Measurements from ENCODE around the gene ILF2. TPM values are rescaled to one million over a fixed set of nuclear protein-coding genes. Genes with fewer than 3 reads are reported as not detected.

Gene ILF2
- total RNA-seq, 2 experiments from 2014 or later = 287 to 334 TPM

GRCh38 chr1:153688736-153689328 is 18.0 kb upstream of the ILF2 start:
- intact Hi-C loops (cut with micrococcal nuclease; ENCODE audit: unreplicated experiment) = no loop called here
- Histone ChIP-seq H3K4me1 (ENCODE audit: insufficient read depth, low read length, poor library complexity, severe bottlenecking) (peaks cover 17% of the 10 kb centered on the region), H3K27ac (ENCODE audit: low read depth, low read length, poor library complexity, severe bottlenecking) (no peak overlapping the region), H3K9me2 (ENCODE audit: insufficient read depth, low read length) (no peaks in the 10 kb centered on the region), H3K9me3 (ENCODE audit: low read length) (no peaks in the 10 kb centered on the region), H3K79me2 (ENCODE audit: insufficient read depth, low read depth, low read length) (no peaks in the 10 kb centered on the region), H3K36me3 (ENCODE audit: insufficient read depth, low read length) (no peaks in the 10 kb centered on the region), H4K20me1 (ENCODE audit: insufficient read depth, low read length) (no peaks in the 10 kb centered on the region), H3K4me3 (ENCODE audit: low read depth, low read length, poor library complexity, severe bottlenecking) (no peak overlapping the region), H2AFZ (ENCODE audit: low read length) (no peak overlapping the region), H3K4me2 (ENCODE audit: low read length) (no peak overlapping the region)
- TF ChIP-seq EZH2phosphoT487 (IDR thresholded peaks at IDR 0.05; ENCODE audit: borderline replicate concordance, low read depth, low read length) = no peak
- no peak for TF ChIP-seq CTCF (conservative IDR thresholded peaks at IDR 0.05; ENCODE audit: low read length)
- POLR2A ChIA-PET = interaction anchor here (0.5 kb wide), 1 partner anchor 114 kb away, joined by 3 read pairs; no protein-coding TSS in a partner anchor
- CTCF ChIA-PET (ENCODE audit: unreplicated experiment) = interaction anchor here (0.6 to 0.8 kb wide), 3 partner anchors 17 to 74 kb away, joined by 3 read pairs; no protein-coding TSS in a partner anchor
- BruUV-seq (replicated peaks) = no TSS peak
- DNase-seq (ENCODE audit: low spot score) = no peak

- Histone ChIP-seq H3K9me2 (ENCODE audit: insufficient read depth, low read length) (no peaks in the 10 kb centered on the region), H3K9me3 (ENCODE audit: low read length) (no peaks in the 10 kb centered on the region), H3K4me3 (ENCODE audit: low read depth, low read length, poor library complexity, severe bottlenecking) (no peak overlapping the region), H3K79me2 (ENCODE audit: insufficient read depth, low read depth, low read length) (no peaks in the 10 kb centered on the region), H3K36me3 (ENCODE audit: insufficient read depth, low read length) (no peaks in the 10 kb centered on the region), H2AFZ (ENCODE audit: low read length) (no peak overlapping the region), H3K4me2 (ENCODE audit: low read length) (no peak overlapping the region), H3K4me1 (ENCODE audit: insufficient read depth, low read length, poor library complexity, severe bottlenecking) (peaks cover 17% of the 10 kb centered on the region), H4K20me1 (ENCODE audit: insufficient read depth, low read length) (no peaks in the 10 kb centered on the region), H3K27ac (ENCODE audit: low read depth, low read length, poor library complexity, severe bottlenecking) (no peak overlapping the region)
- POLR2A ChIA-PET = no interaction called here
- intact Hi-C loops (cut with micrococcal nuclease; ENCODE audit: unreplicated experiment) = no loop called here
- TF ChIP-seq EZH2phosphoT487 (IDR thresholded peaks at IDR 0.05; ENCODE audit: borderline replicate concordance, low read depth, low read length) (no peak), CTCF (conservative IDR thresholded peaks at IDR 0.05; ENCODE audit: low read length) (no peak)
- BruUV-seq (replicated peaks) = no TSS peak
- CTCF ChIA-PET (ENCODE audit: unreplicated experiment) = interaction anchor here (0.7 to 0.8 kb wide), 2 partner anchors 16 to 69 kb away, joined by 3 to 4 read pairs; no protein-coding TSS in a partner anchor
- no peak for DNase-seq (ENCODE audit: low spot score)
Measured at GRCh38 chr1:153688276-153688675, 17.5 kb upstream of the ILF2 start.

All from OCI-LY7 (cell line).